NCI-H82 treated with DMSO at 0.1 percent for 48 hours (cell line): Measurements from ENCODE around the gene MTA3.
"Not testable (repeated sequence)": the region's sequence is repeated elsewhere in the genome, so short reads cannot be mapped to it uniquely, and the experiment has no call there.

Experiments used
- DNase-seq: peaks from one replicate; lab custom pipeline; 2025; ENCODE audit not compliant: unreplicated experiment; lab: John Stamatoyannopoulos, UW

MTA3 gene

DNA sequence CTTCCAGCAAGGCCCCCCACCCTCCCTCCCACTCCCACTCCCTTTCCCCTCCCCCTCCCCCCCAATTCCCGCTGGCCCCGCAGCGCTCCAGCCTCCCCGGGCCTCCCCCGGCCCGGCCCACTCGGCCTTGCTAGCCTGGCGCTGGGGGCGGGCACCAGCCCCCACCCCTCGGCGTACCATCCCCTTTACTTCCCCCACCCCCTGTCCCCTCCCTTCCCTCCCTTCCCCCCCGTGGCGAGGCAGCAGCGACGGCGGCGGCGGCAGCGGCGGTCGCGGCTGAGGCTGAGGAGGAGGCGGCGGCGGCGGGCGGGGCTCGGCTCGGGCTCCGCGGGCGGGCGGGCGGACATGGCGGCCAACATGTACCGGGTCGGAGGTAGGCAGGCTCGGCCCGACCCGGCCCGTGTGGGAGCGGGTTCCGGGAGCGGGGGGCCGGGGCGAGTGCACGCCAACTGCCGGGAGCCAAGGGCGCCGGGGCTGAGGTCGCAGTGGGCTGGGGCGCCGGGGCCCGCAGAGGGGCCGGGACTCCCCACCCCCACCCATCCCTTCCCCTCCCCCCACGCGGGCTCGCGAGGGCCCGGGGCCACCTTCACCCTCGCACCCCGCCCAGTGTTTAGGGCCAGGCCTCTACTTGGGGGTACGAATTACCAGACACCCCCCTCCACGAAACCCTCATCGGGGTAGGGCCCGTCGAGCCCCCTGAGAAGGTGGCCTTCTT, at the start of gene MTA3:
Gene MTA3, plus strand, starts transcription at position 232 of the 715 bp plus-strand sequence. Its CDS starts 114 bp downstream, at position 346.
- DNase-seq = no peak

DNA sequence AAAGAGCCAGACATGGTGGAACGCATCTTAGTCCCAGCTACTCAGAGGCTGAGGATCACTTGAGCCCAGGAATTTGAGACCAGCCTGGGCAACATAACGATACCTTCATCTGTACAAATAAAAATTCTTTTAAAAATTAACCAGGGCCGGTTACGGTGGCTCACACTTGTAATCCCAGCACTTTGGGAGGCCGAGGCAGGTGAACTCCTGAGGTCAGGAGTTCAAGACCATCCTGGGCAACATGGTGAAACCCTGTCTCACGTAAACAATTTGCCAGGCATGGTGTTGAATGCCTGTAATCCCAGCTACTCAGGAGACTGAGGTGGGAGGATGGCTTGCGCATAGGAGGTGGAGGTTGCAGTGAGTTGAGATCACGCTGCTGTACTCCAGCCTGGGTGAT, 48.8 kb upstream of the MTA3 start:
- no peak for DNase-seq

GRCh38 chr2:42522035-42522434, 46.4 kb upstream of the MTA3 start:
- no peak for DNase-seq

- no peak for DNase-seq
Observed at GRCh38 chr2:42523341-42523740, 45.1 kb upstream of the MTA3 start.

DNA sequence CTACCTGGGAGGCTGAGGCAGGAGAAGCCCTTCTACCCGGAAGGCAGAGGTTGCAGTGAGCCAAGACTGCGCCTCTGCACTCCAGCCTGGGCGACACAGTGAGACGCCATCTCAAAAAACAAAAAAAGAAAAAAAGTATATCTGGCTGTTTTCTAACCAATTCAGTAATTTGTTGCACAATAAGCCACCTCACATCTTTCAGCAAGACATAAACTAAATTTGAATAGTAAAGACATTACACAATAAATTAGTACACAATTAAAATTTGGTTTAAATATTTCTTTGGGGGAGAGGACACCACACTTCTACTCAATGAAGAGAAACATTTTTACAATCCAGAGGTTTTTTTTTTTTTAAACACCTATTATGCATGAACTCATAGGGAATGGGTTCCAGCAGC, 36.0 kb upstream of the MTA3 start:
- DNase-seq = no peak

DNA sequence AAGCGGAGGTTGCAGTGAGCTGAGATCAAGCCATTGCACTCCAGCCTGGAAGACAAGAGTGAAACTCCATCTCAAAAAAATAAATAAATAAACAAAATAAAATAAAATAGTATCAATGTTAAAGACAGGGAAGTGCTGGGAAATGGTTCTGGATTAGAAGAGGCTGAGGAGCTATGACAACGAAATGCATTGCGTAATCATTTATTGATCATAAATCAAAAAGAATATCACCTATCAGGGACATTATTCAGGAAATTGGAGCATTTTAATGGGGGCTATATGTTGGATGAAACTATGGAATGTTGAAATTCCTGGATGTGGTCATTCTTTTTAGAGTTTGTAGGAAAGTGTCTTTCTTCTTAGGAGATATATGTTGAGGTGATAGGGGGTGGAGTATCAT, 30.9 kb upstream of the MTA3 start:
- no peak for DNase-seq

DNA sequence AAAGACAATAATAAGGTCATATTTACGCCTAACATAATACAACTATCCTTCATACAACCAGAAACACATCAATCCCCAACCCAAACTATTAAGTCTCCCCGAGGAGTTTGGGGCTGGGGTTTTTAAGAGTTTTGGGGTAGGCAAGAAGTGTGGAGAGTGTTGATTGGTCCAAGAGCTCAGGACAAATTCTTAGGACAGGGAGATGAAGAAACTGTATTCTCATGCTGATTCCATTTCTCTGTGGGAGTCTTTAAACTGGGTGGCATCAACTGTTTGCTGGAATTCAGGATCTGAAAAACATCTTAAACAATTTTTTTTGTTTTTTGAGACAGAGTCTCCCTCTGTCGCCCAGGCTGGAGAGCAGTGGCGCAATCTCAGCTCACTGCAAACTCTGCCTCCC, 25.6 kb upstream of the MTA3 start:
- DNase-seq = no peak

DNA sequence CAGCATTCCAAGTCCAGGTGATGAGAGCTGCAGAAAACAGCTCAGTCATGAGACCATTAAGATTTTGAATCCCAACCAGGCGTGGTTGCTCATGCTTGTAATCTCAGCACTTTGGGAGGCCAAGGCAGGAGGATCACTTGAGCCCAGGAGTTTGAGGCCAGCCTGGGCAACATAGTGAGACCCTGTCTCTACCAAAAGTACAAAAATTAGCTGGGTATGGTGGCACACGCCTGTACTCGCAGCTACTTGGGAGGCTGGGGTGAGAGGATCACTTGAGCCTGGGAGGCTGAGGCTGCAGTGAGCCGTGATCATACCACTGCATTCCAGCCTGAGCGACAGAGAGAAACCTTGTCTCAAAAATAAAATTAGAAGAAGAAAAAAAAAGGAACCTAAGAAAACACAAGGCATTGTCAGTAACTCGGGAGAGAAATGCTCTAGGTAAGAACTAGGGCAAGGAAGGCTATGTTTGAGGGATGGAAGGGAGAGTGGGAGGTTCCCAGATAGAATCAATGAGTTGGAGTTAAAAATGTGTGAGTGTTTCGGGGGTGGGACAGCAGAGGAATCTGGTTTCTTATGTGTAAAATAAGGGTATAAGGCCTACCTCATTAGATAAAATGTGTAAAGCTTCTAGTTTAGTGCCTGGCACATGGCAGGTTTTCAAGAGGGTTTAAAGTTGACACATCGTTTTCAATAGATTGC, 23.3 kb upstream of the MTA3 start:
- no peak for DNase-seq

GRCh38 chr2:42545841-42546390, 22.5 kb upstream of the MTA3 start:
- DNase-seq = no peak

- DNase-seq = no peak
Observed at GRCh38 chr2:42547014-42547413, 21.4 kb upstream of the MTA3 start.

- DNase-seq = no peak
Observed at GRCh38 chr2:42547446-42548295, 20.8 kb upstream of the MTA3 start.

DNA sequence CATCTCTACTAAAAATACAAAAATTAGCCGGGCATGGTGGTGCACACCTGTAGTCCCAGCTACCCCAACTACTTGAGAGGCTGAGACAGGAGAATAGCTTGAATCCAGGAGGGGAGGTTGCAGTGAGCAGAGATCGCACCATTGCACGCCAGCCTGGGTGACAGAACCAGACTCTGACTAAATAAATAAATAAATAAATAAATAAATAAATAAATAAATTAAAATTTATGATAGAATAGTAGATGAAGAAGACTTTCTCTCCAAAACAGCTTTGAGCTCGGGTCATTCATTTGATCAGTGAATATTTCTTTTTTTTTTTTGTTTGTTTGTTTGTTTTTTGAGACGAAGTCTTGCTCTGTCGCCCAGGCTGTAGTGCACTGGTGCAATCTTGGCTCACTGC, 17.6 kb upstream of the MTA3 start:
- no peak for DNase-seq

GRCh38 chr2:42554392-42554791, 14.0 kb upstream of the MTA3 start:
- DNase-seq = no peak

DNA sequence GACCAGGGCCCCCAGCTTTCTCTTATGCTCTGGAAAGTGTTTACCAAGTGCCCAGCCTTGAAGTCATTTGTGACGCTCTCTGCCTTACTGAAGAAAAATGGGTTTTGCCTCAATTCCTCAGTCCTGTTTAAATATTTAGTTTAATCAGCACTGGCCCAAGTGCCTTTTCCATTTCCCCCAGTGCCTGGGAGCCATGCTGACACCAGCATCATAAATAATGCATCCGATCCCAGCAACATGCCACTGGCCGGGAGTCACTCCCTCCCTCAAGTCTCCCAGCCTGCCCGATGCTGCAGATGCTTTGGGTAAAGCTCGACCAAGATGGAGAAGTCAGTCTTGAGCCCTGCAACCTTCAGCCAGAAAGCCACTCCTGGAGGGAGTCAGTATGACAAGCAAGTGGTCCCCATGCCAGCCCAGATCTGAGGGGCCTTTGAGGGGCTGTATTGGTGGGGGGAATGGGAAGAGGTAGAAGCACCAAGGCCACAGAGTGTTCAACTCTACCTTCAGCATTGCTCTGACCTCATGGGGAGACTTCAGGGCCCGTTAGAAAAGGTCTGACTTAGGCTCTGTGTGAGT, 12.0 kb upstream of the MTA3 start:
- no peak for DNase-seq

- no peak for DNase-seq
Observed at GRCh38 chr2:42557306-42557705, 11.1 kb upstream of the MTA3 start.

GRCh38 chr2:42558827-42559226, 9.6 kb upstream of the MTA3 start:
- no peak for DNase-seq

- not testable (repeated sequence) for DNase-seq
Observed at GRCh38 chr2:42560133-42560532, 8.3 kb upstream of the MTA3 start.

DNA sequence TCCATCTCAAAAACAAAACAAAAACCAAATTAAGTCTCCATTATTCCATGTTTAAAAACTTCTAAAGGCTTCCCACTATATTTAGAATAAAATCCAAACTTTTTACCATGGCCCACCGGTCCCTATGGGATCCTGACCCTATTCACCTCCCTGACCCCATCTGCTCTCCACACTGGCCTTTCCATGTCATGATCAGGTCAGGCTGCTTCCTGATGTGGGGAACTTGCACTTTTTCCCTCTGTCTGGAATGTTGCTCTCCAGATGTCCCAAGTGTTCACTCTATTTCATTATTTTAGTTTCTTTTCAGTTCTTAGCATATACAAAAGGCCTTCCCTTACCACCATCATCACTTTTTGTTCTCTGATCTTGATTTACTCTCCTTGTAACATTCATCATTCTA, 7.5 kb upstream of the MTA3 start:
- DNase-seq = no peak

- no peak for DNase-seq
Observed at GRCh38 chr2:42562474-42563144, 5.8 kb upstream of the MTA3 start.

DNA sequence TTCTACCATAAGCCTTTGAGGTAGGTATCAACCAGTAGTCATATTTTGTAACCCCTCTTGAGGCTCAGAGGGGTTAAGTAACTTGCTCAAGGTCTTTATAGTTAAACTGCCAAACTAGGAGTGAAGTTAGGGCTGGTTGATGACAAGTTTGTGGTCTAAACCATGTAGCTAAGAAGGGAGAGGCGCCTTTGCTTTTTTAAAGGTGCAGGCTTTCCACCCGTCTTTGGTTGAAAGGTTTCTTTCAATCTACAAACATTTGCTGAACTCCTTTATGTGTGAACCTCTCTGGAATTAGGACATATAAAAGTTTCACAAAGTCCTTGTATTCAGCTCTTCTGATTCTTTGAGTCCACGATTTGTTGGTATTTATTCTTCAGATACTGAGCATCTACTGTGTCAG, 2.4 kb upstream of the MTA3 start:
- no peak for DNase-seq
